H9 (cell line): ENCODE results near the gene PDE4B. TPM values are rescaled to one million over a fixed set of nuclear protein-coding genes. Genes with fewer than 3 reads are reported as not detected.

Experiments used
- DNase-seq: peaks from one replicate; pipeline ENCODE4 v3.0.0-alpha.2; 2017
- H2AFZ ChIP-seq: one replicate; pipeline ENCODE4 v1.6.1; 2013; ENCODE audit warnings: mild to moderate bottlenecking, low read length, control low read depth, moderate library complexity
- H2AK5ac ChIP-seq: 2 replicates; pipeline ENCODE4 v1.6.1; 2013; ENCODE audit warnings: low read length, control low read depth, mixed read lengths; ENCODE audit not compliant: insufficient read length
- H2BK120ac ChIP-seq: one replicate; pipeline ENCODE4 v1.6.1; 2013; ENCODE audit warnings: low read depth, mild to moderate bottlenecking, low read length, control low read depth, inconsistent platforms; ENCODE audit not compliant: poor library complexity, severe bottlenecking
- H2BK12ac ChIP-seq: 2 replicates; pipeline ENCODE4 v1.6.1; 2013; ENCODE audit warnings: low read length, control low read depth, mixed read lengths, low read depth; ENCODE audit not compliant: insufficient read length
- H2BK15ac ChIP-seq: 2 replicates; pipeline ENCODE4 v1.6.1; 2013; ENCODE audit warnings: low read depth, low read length, control low read depth
- H2BK20ac ChIP-seq: one replicate; pipeline ENCODE4 v1.6.1; 2013; ENCODE audit warnings: low read depth, mild to moderate bottlenecking, low read length, control low read depth, inconsistent platforms; ENCODE audit not compliant: poor library complexity, severe bottlenecking
- H2BK5ac ChIP-seq: 2 replicates; pipeline ENCODE4 v1.6.1; 2013; ENCODE audit warnings: low read length, control low read depth, mixed read lengths; ENCODE audit not compliant: insufficient read length
- H3K14ac ChIP-seq: 2 replicates; pipeline ENCODE4 v1.6.1; 2013; ENCODE audit warnings: low read length, control low read depth; ENCODE audit not compliant: insufficient read depth
- H3K18ac ChIP-seq: 2 replicates; pipeline ENCODE4 v1.6.1; 2013; ENCODE audit warnings: low read depth, mild to moderate bottlenecking, mixed read lengths, low read length, control low read depth; ENCODE audit not compliant: insufficient read length
- H3K23ac ChIP-seq: 2 replicates; pipeline ENCODE4 v1.6.1; 2013; ENCODE audit warnings: low read length, control low read depth, mixed read lengths, low read depth; ENCODE audit not compliant: insufficient read length
- H3K23me2 ChIP-seq: 2 replicates; pipeline ENCODE4 v1.6.1; 2013; ENCODE audit warnings: low read depth, mild to moderate bottlenecking, mixed read lengths, low read length, control low read depth; ENCODE audit not compliant: insufficient read length, poor library complexity, severe bottlenecking
- H3K27ac ChIP-seq: 2 replicates; pipeline ENCODE4 v1.5.1; 2013; ENCODE audit warnings: low read length, control low read depth, mixed read lengths, low read depth; ENCODE audit not compliant: insufficient read length
- H3K27me3 ChIP-seq: 2 replicates; pipeline ENCODE4 v1.6.1; 2013; ENCODE audit warnings: low read length, control low read depth, inconsistent platforms; ENCODE audit not compliant: insufficient read depth
- H3K4ac ChIP-seq: 2 replicates; pipeline ENCODE4 v1.6.1; 2013; ENCODE audit warnings: low read depth, mild to moderate bottlenecking, control low read depth, inconsistent platforms, low read length, moderate library complexity
- H3K4me1 ChIP-seq: 2 replicates; pipeline ENCODE4 v1.6.1; 2013; ENCODE audit warnings: low read length, control low read depth, inconsistent platforms; ENCODE audit not compliant: insufficient read depth
- H3K4me2 ChIP-seq: 2 replicates; pipeline ENCODE4 v1.6.1; 2013; ENCODE audit warnings: low read length, control low read depth, mixed read lengths; ENCODE audit not compliant: insufficient read length, insufficient read depth
- H3K56ac ChIP-seq: 2 replicates; pipeline ENCODE4 v1.6.1; 2013; ENCODE audit warnings: low read depth, mild to moderate bottlenecking, mixed read lengths, low read length, control low read depth; ENCODE audit not compliant: insufficient read length
- H3K79me1 ChIP-seq: 2 replicates; pipeline ENCODE4 v1.6.1; 2013; ENCODE audit warnings: low read depth, mild to moderate bottlenecking, moderate library complexity, low read length, control low read depth, inconsistent platforms; ENCODE audit not compliant: insufficient read depth, poor library complexity, severe bottlenecking
- H3K79me2 ChIP-seq: 2 replicates; pipeline ENCODE4 v1.6.1; 2013; ENCODE audit warnings: low read length, control low read depth, inconsistent platforms; ENCODE audit not compliant: insufficient read depth
- H3K9ac ChIP-seq: 2 replicates; pipeline ENCODE4 v1.6.1; 2013; ENCODE audit warnings: low read length, control low read depth, mixed read lengths; ENCODE audit not compliant: insufficient read length; ENCODE audit errors: extremely low read depth
- H3K9me3 ChIP-seq: one replicate; pipeline ENCODE4 v1.6.1; 2013; ENCODE audit warnings: low read depth, low read length, inconsistent platforms; ENCODE audit not compliant: control insufficient read depth
- H3T11ph ChIP-seq: one replicate; pipeline ENCODE4 v1.6.1; 2013; ENCODE audit warnings: mild to moderate bottlenecking, low read length, control low read depth, inconsistent platforms
- H4K20me1 ChIP-seq: one replicate; pipeline ENCODE4 v1.6.1; 2013; ENCODE audit not compliant: control insufficient read depth, insufficient read length, insufficient read depth
- H4K5ac ChIP-seq: 2 replicates; pipeline ENCODE4 v1.6.1; 2013; ENCODE audit warnings: low read depth, mild to moderate bottlenecking, mixed read lengths, low read length, control low read depth; ENCODE audit not compliant: insufficient read length
- H4K8ac ChIP-seq: replicated peaks from 2 replicates; pipeline ENCODE4 v1.6.1; 2013; ENCODE audit warnings: low read length, control low read depth, mixed read lengths, low read depth; ENCODE audit not compliant: insufficient read length
- H4K91ac ChIP-seq: 2 replicates; pipeline ENCODE4 v1.6.1; 2013; ENCODE audit warnings: low read depth, mild to moderate bottlenecking, moderate library complexity, mixed read lengths, low read length, control low read depth; ENCODE audit not compliant: insufficient read length
- H3K27ac Mint-ChIP-seq, 3 experiments: 2 replicates in 2 of 3; 3 replicates in 1 of 3; pipeline ENCODE4 v1.8.0; 2020 to 2021; ENCODE audit warnings: mixed read lengths in 3 of 3, mild to moderate bottlenecking in 1 of 3, moderate library complexity in 1 of 3
- H3K27me3 Mint-ChIP-seq: 2 replicates; pipeline ENCODE4 v1.8.0; 2021; ENCODE audit warnings: low read depth, mild to moderate bottlenecking, moderate library complexity, mixed read lengths
- H3K36me3 Mint-ChIP-seq, 3 experiments: 2 replicates in 2 of 3; 3 replicates in 1 of 3; pipeline ENCODE4 v1.8.0; 2020 to 2021; ENCODE audit warnings: low read depth in 3 of 3, mixed read lengths in 3 of 3; ENCODE audit not compliant: insufficient read depth in 1 of 3
- H3K4me1 Mint-ChIP-seq, 2 experiments: 2 replicates each; pipeline ENCODE4 v1.8.0; 2020; ENCODE audit warnings: mixed read lengths in 2 of 2
- H3K4me3 Mint-ChIP-seq, 2 experiments: 2 replicates in 1 of 2; 3 replicates in 1 of 2; pipeline ENCODE4 v1.8.0; 2020 to 2021; ENCODE audit warnings: mild to moderate bottlenecking in 2 of 2, mixed read lengths in 2 of 2, moderate library complexity in 1 of 2
- H3K9me3 Mint-ChIP-seq, 2 experiments: 2 replicates in 1 of 2; 3 replicates in 1 of 2; pipeline ENCODE4 v1.8.0; 2020; ENCODE audit warnings: mild to moderate bottlenecking in 2 of 2, mixed read lengths in 2 of 2, moderate library complexity in 1 of 2
- CTCF ChIP-seq: fragments of 200-600 bp; sonication (generic); conservative IDR thresholded peaks from 3 replicates; pipeline ENCODE4 v1.8.0; 2021; ENCODE audit warnings: antibody characterized with exemption, mild to moderate bottlenecking
- WGBS: extraction: QIAGEN DNeasy Blood & Tissue Kit; methylation state at CpG from one replicate; pipeline ENCODE4 v1.1.7; 2013; ENCODE audit warnings: missing lambda C conversion rate, low lambda C conversion rate, mixed read lengths; ENCODE audit not compliant: insufficient read length; ENCODE audit errors: extremely low coverage; 5-methylcytosine and 5-hydroxymethylcytosine counted together
- total RNA-seq: library from RNA; stranded (reverse); gene quantifications from 2 replicates; pipeline ENCODE4 v1.2.1, GENCODE V29; 2021

Gene PDE4B
- total RNA-seq, 1 experiment from 2014 or later, result 19.8 TPM

- Histone ChIP-seq H3K4ac (no peak overlapping the region), H3T11ph (no peak overlapping the region), H4K5ac (no peak overlapping the region), H2BK5ac (no peak overlapping the region), H2BK20ac (no peak overlapping the region), H2AK5ac (no peak overlapping the region), H4K91ac (no peak overlapping the region), H3K9me3 (no peaks in the 10 kb centered on the region), H3K4me1 (no peaks in the 10 kb centered on the region; the same call in 1 of the 2 replicates), H3K9ac (no peak overlapping the region), H4K20me1 (no peaks in the 10 kb centered on the region), H3K4me2 (no peak overlapping the region), H2BK120ac (no peak overlapping the region), H3K23me2 (no peaks in the 10 kb centered on the region), H3K56ac (no peak overlapping the region), H3K14ac (no peak overlapping the region), H3K79me2 (no peaks in the 10 kb centered on the region), H2BK12ac (no peak overlapping the region), H2BK15ac (no peak overlapping the region), H4K8ac (no peak overlapping the region), H3K27ac (no peak overlapping the region), H3K18ac (no peak overlapping the region), H3K79me1 (no peaks in the 10 kb centered on the region), H3K23ac (no peak overlapping the region), H3K27me3 (no peaks in the 10 kb centered on the region; the same call in 1 of the 2 replicates), H2AFZ (no peak overlapping the region)
- no peak overlapping the region for H3K4me3 Mint-ChIP-seq
- TF ChIP-seq CTCF, result no peak
- WGBS, result no CpG with 5 or more reads among the region's 2 CpGs
- H3K9me3 Mint-ChIP-seq, result no peaks in the 10 kb centered on the region
- H3K27ac Mint-ChIP-seq, result no peak overlapping the region
- no peak for DNase-seq
- H3K27me3 Mint-ChIP-seq, result no peaks in the 10 kb centered on the region
- no peaks in the 10 kb centered on the region for H3K36me3 Mint-ChIP-seq
- H3K4me1 Mint-ChIP-seq, result peaks cover 4 to 5% of the 10 kb centered on the region in 2 experiments
Measured at GRCh38 chr1:66283622-66284041, 490.9 kb downstream of the PDE4B start.
